HUES48 (cell line): ENCODE results near the gene FAM53A.

Source experiments
- H3K27ac ChIP-seq: one replicate; pipeline ENCODE4 v1.7.0; 2013; ENCODE audit warnings: low read depth, low read length, inconsistent platforms
- H3K27me3 ChIP-seq: 2 replicates; pipeline ENCODE4 v1.6.1; 2013; ENCODE audit warnings: mild to moderate bottlenecking, low read length; ENCODE audit not compliant: control insufficient read depth, insufficient read depth
- H3K36me3 ChIP-seq: 2 replicates; pipeline ENCODE4 v1.6.1; 2013; ENCODE audit warnings: low read length; ENCODE audit not compliant: control insufficient read depth, insufficient read depth
- H3K4me1 ChIP-seq: 2 replicates; pipeline ENCODE4 v1.6.1; 2013; ENCODE audit warnings: mild to moderate bottlenecking, low read length; ENCODE audit not compliant: control insufficient read depth, insufficient read depth
- H3K4me3 ChIP-seq: 2 replicates; pipeline ENCODE4 v1.5.1; 2013; ENCODE audit warnings: mild to moderate bottlenecking, low read depth, low read length
- H3K9ac ChIP-seq: 2 replicates; pipeline ENCODE4 v1.6.1; 2013; ENCODE audit warnings: mild to moderate bottlenecking, low read depth, low read length, moderate library complexity
- H3K9me3 ChIP-seq: 2 replicates; pipeline ENCODE4 v1.6.1; 2013; ENCODE audit warnings: low read length; ENCODE audit not compliant: control insufficient read depth, insufficient read depth

FAM53A gene

GRCh38 chr4:1633993-1634392 is 50.1 kb downstream of the FAM53A start:
- Histone ChIP-seq H3K4me1 (no peaks in the 10 kb centered on the region), H3K9me3 (no peaks in the 10 kb centered on the region), H3K36me3 (no peaks in the 10 kb centered on the region), H3K9ac (no peak overlapping the region), H3K27ac (no peak overlapping the region), H3K4me3 (no peak overlapping the region), H3K27me3 (no peaks in the 10 kb centered on the region)

- no peaks in the 10 kb centered on the region for H3K27me3 ChIP-seq
- H3K9ac ChIP-seq: no peak overlapping the region
- H3K4me3 ChIP-seq: no peak overlapping the region
- H3K36me3 ChIP-seq: no peaks in the 10 kb centered on the region
- no peaks in the 10 kb centered on the region for H3K4me1 ChIP-seq
- H3K9me3 ChIP-seq: no peaks in the 10 kb centered on the region
- no peak overlapping the region for H3K27ac ChIP-seq
These were observed 51.7 kb downstream of the FAM53A start for GRCh38 chr4:1632109-1633104.

GRCh38 chr4:1631136-1631535 is 53.0 kb downstream of the FAM53A start:
- H3K27ac ChIP-seq: no peak overlapping the region
- H3K27me3 ChIP-seq: no peaks in the 10 kb centered on the region
- no peak overlapping the region for H3K4me3 ChIP-seq
- H3K9me3 ChIP-seq: no peaks in the 10 kb centered on the region; the same call in 1 of the 2 replicates
- H3K4me1 ChIP-seq: no peaks in the 10 kb centered on the region
- no peak overlapping the region for H3K9ac ChIP-seq
- no peaks in the 10 kb centered on the region for H3K36me3 ChIP-seq

DNA sequence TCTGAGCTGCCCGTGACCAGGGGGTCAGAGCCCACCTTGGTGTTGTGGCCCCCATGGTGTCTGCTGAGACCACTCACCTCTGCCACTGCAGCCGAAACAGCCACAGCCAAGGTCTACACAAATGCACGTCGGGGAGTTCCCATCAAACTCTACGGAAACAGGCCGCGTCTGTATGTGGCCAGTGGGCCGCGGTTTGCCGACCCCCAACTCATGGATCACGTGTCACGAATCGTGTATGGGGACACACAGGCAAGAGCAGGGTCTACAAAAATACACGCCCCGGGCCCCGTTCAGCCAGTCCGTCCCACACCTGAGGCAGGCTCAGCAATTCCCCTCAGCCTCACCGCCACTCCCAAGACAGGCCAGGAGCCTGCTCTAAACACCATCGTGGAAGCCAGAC is 53.8 kb downstream of the FAM53A start:
- no peak overlapping the region for H3K4me3 ChIP-seq
- no peak overlapping the region for H3K9ac ChIP-seq

GRCh38 chr4:1629699-1630083 is 54.4 kb downstream of the FAM53A start:
- H3K27me3 ChIP-seq: no peaks in the 10 kb centered on the region
- no peaks in the 10 kb centered on the region; the same call in 1 of the 2 replicates for H3K9me3 ChIP-seq
- no peak overlapping the region for H3K9ac ChIP-seq
- no peaks in the 10 kb centered on the region for H3K4me1 ChIP-seq
- H3K4me3 ChIP-seq: no peak overlapping the region
- no peaks in the 10 kb centered on the region for H3K36me3 ChIP-seq
- no peak overlapping the region for H3K27ac ChIP-seq

More for the DNA sequence above, 53.8 kb downstream of the FAM53A start:
- Histone ChIP-seq H3K36me3 (no peaks in the 10 kb centered on the region), H3K27ac (no peak overlapping the region), H3K27me3 (no peaks in the 10 kb centered on the region), H3K4me1 (no peaks in the 10 kb centered on the region), H3K9me3 (no peaks in the 10 kb centered on the region; the same call in 1 of the 2 replicates)

DNA sequence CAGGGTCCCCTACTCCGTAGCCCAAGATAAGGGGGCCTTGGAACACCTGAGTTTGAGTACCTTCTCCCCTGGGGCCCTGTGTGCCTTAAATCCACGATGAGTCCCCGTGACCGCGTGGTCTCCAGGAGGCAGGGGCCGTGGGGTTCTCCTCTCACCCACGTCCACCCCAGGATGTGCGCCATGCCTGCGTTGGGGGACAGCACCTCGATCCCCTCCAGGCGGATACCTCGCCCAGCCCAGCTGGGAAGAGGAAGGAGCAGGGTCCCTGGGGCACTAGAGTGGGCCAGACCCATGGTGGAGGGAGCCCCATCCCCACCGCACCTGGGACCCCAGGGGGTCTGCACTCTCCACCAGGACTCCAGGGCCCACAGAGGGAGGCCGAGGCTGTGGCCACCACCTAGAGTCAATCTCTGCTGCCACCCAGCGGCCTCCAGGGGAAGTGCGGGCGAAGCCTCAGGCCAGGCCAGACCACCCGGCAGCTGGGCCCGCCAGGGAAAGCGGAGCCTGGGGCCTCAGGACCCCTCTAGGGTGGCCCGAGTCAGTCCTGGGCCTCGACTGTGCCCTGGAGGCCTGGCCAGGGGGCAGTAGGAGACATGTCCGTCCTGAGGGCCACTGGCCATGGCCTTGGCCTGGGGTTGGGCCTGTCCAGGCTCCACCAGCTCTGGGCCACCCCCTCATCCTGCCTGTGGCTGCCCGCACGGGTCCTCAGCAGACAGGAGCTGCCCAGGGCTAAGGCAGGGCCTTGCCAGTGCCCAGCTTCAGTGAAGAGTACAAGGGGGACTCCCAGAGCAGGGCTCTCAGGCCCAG is 55.0 kb downstream of the FAM53A start:
- Histone ChIP-seq H3K36me3 (no peaks in the 10 kb centered on the region), H3K9ac (no peak overlapping the region), H3K4me1 (no peaks in the 10 kb centered on the region), H3K27me3 (no peaks in the 10 kb centered on the region), H3K27ac (no peak overlapping the region), H3K4me3 (no peak overlapping the region), H3K9me3 (no peaks in the 10 kb centered on the region; the same call in 1 of the 2 replicates)

DNA sequence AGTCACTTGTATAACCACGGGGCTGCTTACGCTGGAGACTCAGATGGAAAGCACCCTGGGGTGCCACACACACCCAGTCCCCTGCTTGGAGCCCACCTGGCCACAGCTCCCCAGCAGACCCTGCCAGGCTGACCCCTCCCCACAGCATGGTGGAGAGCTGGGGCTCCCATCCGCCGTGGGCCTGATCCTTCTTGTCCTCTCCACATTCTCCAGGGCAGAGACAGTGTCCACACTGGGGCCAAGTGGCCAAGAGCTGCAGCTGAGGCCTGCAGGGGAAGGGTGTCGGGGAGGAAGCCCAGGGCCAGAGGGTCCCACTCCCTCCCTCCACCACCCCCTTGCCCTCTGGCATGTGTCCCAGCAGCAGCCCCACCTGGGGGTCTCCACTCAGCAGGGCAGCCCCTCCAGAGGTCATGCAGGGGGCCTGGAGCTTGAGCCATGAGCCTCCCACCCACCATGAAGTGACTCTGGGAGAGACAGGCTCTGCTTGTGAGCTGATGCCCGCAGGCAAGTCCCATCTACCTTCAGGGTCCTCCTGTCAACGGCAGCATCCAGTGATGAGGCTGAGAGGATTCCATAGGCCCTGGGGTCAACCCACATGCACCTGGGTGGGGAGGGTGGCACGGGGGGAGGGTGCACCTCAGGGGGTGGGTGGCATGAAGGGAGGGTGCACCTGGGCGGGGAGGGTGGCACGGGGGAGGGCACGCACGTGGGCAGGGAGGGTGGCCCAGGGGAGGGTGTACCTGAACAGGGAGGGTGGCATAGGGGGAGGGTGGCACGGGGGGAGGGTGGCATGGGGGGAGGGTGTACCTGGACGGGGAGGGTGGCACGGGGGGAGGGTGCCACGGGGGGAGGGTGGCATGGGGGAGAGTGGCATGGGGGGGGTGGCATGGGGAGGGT is 56.4 kb downstream of the FAM53A start:
- no peak overlapping the region for H3K4me3 ChIP-seq
- no peaks in the 10 kb centered on the region for H3K27me3 ChIP-seq
- H3K36me3 ChIP-seq: no peaks in the 10 kb centered on the region
- no peaks in the 10 kb centered on the region for H3K4me1 ChIP-seq
- no peak overlapping the region for H3K9ac ChIP-seq
- no peaks in the 10 kb centered on the region; the same call in 1 of the 2 replicates for H3K9me3 ChIP-seq
- H3K27ac ChIP-seq: no peak overlapping the region

DNA sequence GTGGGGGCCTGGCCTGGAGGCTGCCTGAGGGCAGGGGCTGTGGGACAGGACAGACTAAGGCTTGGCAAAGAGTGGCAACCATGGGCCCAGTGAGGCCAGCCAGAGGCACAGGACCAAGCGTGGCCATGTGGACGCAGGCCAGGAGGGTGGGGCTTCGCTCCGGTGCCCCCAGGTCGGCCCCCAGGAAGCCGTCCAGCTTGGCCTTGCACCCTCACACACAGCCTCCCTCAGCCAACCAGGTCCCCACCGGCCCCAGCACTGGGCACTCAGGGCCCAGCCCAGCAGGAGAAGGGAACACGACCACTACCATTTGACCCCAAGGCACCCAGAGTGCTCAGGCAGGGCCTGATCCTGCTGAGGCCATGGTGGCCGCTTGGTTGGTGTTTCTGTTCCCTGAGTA is 57.2 kb downstream of the FAM53A start:
- no peaks in the 10 kb centered on the region for H3K4me1 ChIP-seq

DNA sequence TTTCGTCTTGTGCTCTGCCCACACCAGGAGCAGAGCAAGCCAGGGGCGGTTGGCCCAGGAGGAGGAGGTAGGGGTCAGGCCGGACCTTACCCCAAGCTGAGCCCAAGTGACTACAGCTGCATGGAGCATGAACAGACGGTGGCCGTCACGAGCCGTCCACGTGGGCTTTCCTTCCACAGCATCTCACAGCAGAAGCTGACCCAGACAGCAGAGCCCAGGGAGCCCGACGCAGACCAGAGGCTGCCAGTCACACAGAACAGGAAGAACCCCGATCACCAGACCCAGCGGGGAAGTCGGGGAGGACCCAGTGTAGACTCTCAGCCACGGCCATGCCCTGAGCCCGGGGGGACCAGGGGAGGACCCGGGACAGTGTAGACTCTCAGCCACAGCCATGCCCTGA is 58.0 kb downstream of the FAM53A start:
- no peak overlapping the region for H3K4me3 ChIP-seq
- no peaks in the 10 kb centered on the region for H3K36me3 ChIP-seq
- no peak overlapping the region for H3K9ac ChIP-seq
- H3K9me3 ChIP-seq: no peaks in the 10 kb centered on the region; the same call in 1 of the 2 replicates
- H3K27ac ChIP-seq: no peak overlapping the region
- H3K4me1 ChIP-seq: no peaks in the 10 kb centered on the region
- H3K27me3 ChIP-seq: no peaks in the 10 kb centered on the region

More for the DNA sequence above, 57.2 kb downstream of the FAM53A start:
- Histone ChIP-seq H3K9ac (no peak overlapping the region), H3K9me3 (no peaks in the 10 kb centered on the region; the same call in 1 of the 2 replicates), H3K36me3 (no peaks in the 10 kb centered on the region), H3K4me3 (no peak overlapping the region), H3K27ac (no peak overlapping the region), H3K27me3 (no peaks in the 10 kb centered on the region)

GRCh38 chr4:1625600-1626138 is 58.4 kb downstream of the FAM53A start:
- no peak overlapping the region for H3K9ac ChIP-seq
- no peak overlapping the region for H3K4me3 ChIP-seq
- H3K27ac ChIP-seq: no peak overlapping the region
- H3K9me3 ChIP-seq: no peaks in the 10 kb centered on the region; the same call in none of the 2 replicates
- no peaks in the 10 kb centered on the region for H3K27me3 ChIP-seq
- no peaks in the 10 kb centered on the region for H3K36me3 ChIP-seq
- no peaks in the 10 kb centered on the region for H3K4me1 ChIP-seq
